ENCODE measurements around the gene PROB1. TPM values are rescaled to one million over a fixed set of nuclear protein-coding genes. Genes with fewer than 3 reads are reported as not detected.
"Not testable (repeated sequence)": the region's sequence is repeated elsewhere in the genome, so short reads cannot be mapped to it uniquely, and the experiment has no call there.

The PROB1 gene
- polyA plus RNA-seq, 12 donors, result 12.2 to 61.0 (median 29.0) TPM; not detected in 1

- no peak for DNase-seq
Observed at GRCh38 chr5:139395844-139396640, 1.1 kb upstream of the PROB1 start.

GRCh38 chr5:139394123-139394653 is 716 bp downstream of the PROB1 start:
- no peak for DNase-seq

GRCh38 chr5:139393497-139394122 is 1.3 kb downstream of the PROB1 start:
- DNase-seq, result no peak

GRCh38 chr5:139392678-139393496 is 2.0 kb downstream of the PROB1 start:
- DNase-seq, result no peak

- DNase-seq, result no peak
Observed at GRCh38 chr5:139392324-139392677, 2.6 kb downstream of the PROB1 start.

- DNase-seq, result no peak
Observed at GRCh38 chr5:139391570-139392323, 3.2 kb downstream of the PROB1 start.

- no peak for DNase-seq
Observed at GRCh38 chr5:139390639-139391569, 4.0 kb downstream of the PROB1 start.

GRCh38 chr5:139389701-139390638 is 4.9 kb downstream of the PROB1 start, which contains the start of gene MZB1:
MZB1 (minus strand) TSS chr5:139389913; CDS start chr5:139389856, 57 bp downstream.
- DNase-seq, result no peak

- DNase-seq, result no peak
Observed at GRCh38 chr5:139388198-139388821, 6.6 kb downstream of the PROB1 start.

GRCh38 chr5:139387611-139388197 is 7.2 kb downstream of the PROB1 start:
- DNase-seq, result no peak

GRCh38 chr5:139386956-139387355 is 7.9 kb downstream of the PROB1 start:
- not testable (repeated sequence) for DNase-seq

- no peak for DNase-seq
Observed at GRCh38 chr5:139386050-139386438, 8.9 kb downstream of the PROB1 start.

- DNase-seq, result no peak
Observed at GRCh38 chr5:139385061-139386049, 9.5 kb downstream of the PROB1 start.

GRCh38 chr5:139384591-139385051 is 10.3 kb downstream of the PROB1 start:
- DNase-seq, result no peak

- no peak for DNase-seq
Observed at GRCh38 chr5:139383993-139384590, 10.8 kb downstream of the PROB1 start.

GRCh38 chr5:139383275-139383992 is 11.5 kb downstream of the PROB1 start, which contains the start of gene SLC23A1:
SLC23A1 (minus strand) TSS chr5:139383297; CDS start chr5:139383253, 44 bp downstream.
- no peak for DNase-seq
